VCaP (cell line): Measurements from ENCODE around the gene CRIM1.

Experiments used
- H3K27ac ChIP-seq: fragments of 450-650 bp; 2 replicates; pipeline ENCODE4 v1.5.1; 2017
- TF ChIP-seq, protein P1 (sequence below): fragments of 450-650 bp; conservative IDR thresholded peaks from 2 replicates; pipeline ENCODE4 v1.5.1; 2017; ENCODE audit warnings: mild to moderate bottlenecking, moderate library complexity

The CRIM1 gene

DNA sequence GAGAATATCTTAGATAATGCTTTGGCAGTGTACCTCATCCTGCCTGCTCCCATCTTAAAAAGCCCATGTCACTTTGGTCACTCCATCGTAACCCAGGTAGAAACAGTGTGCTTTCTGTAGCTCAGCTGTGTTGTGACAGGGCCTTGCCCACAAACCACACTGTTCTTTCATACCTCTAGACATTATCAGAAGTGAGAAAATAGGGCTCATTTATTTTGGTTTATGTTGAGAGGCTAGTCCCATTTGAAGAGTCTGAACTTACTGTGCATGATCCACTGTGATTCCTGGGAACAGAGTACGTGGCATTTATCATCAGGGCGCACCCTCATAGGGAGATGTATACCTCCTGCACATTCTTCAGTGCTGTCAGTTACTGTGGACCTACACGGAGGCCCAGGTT lies 172.7 kb downstream of the CRIM1 start:
- TF ChIP-seq, protein P1, sequence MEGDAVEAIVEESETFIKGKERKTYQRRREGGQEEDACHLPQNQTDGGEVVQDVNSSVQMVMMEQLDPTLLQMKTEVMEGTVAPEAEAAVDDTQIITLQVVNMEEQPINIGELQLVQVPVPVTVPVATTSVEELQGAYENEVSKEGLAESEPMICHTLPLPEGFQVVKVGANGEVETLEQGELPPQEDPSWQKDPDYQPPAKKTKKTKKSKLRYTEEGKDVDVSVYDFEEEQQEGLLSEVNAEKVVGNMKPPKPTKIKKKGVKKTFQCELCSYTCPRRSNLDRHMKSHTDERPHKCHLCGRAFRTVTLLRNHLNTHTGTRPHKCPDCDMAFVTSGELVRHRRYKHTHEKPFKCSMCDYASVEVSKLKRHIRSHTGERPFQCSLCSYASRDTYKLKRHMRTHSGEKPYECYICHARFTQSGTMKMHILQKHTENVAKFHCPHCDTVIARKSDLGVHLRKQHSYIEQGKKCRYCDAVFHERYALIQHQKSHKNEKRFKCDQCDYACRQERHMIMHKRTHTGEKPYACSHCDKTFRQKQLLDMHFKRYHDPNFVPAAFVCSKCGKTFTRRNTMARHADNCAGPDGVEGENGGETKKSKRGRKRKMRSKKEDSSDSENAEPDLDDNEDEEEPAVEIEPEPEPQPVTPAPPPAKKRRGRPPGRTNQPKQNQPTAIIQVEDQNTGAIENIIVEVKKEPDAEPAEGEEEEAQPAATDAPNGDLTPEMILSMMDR = no peak
- no peak overlapping the region for H3K27ac ChIP-seq

DNA sequence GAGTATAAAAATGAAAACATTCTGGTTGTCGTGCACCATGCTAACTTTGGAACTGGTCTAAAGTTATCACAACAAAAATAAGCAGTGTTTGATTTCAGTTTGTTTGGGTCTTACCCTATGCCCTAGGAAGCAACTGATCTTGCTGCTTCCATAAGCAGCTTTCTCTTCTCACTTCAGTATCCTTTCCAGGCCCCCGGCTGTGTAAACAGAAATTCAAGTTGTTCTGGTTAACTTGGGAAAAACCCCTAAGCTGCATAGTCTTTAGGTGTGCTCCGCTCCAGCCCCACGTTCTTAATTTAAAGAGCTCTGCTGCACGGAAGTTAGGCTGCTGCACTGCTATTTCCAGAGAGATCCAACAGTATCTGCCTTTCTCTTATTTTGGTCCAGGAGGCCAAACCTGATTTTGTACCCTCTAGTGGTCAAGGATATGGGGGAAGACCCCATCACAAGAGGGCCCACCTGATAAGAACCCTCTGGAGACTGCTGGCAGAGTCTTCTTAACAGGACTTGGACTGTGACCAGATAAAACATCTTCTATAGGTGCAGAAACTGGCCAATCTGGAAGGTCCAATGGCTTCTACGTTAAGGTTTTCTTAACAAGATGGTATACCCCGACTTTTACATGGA lies 173.3 kb downstream of the CRIM1 start:
- H3K27ac ChIP-seq = no peak overlapping the region

DNA sequence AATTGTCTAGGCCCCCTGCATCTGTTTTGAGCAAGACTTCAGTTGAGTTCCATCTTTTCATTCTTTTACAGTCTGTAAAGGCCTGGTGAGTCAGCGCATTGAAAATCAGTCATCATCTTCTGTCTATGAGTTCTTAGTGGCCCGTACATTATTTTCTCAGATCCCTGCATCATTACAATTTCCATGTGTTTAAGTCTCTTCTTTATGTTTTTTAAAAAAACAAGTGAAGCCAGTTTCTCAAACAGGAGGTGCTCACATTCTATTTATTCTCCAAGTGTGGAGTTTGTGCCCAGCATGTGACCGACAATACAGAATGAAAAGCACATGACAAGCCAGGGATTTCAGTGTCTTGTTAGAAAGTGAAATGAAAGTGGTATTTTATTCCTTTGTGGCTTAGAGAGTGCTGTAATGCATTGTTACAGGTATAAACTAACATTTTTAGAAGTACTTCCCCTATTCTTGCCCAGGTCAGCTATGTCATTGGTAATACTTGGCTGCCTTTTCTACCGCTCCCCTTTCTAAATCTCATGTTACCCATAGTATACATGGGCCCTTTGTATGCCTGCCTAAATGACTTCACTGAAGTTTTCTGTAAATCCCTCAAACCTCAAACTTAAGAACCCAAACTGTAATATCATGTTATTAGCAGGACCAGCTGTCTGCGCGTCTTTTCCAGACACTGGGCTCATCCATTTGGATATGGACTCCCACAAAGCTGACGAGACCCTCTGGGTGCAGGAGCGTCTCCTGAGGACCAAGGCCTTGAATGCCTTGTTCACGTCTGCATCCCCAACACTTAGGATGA lies 174.8 kb downstream of the CRIM1 start:
- TF ChIP-seq, protein P1 = no peak
- no peak overlapping the region for H3K27ac ChIP-seq

More for the DNA sequence above, 173.3 kb downstream of the CRIM1 start:
- TF ChIP-seq, protein P1 = no peak

DNA sequence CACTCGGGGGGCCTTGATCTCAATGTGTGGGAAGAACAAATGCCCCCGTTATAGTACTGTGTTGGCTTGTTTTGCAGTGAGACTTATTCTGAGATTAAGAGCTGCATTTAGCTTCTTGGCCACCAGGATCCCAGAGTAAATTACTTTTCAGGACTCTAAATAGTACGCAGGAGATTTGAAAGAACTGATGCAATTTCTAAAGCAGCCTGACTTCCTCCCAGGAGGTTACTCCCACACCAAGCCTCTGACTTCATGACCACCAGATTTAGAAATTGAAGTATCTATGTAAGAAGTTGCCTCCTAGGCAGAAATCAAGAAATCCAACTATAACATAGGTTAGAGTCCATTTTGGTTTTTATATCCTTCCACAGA lies 175.4 kb downstream of the CRIM1 start:
- TF ChIP-seq, protein P1 = no peak
- no peak overlapping the region for H3K27ac ChIP-seq

DNA sequence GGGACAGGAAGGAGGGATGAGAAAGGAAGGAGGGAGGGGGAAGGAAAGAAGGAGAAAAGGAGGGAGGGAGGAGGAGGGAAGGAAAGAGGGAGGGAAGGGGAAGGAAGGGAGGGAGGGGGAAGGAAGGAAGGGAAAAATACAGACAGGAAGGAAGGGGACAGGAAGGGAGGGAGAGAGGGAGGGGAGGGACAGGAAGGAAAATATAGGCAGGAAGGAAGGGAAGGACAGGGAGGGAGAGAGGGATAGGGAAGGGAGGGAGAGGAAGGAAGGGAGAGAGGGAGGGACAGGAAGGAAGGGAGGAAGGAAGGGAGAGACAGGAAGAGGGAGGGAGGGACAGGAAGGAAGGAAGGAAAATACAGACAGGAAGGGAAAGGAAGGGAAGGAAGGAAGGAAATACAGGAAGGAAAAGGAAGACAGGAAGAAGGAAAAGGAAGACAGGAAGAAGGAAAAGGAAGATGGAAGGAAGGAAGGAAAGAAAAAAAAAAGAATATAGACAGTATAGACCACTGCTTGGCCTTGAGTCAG lies 178.8 kb downstream of the CRIM1 start:
- no peak overlapping the region for H3K27ac ChIP-seq
- TF ChIP-seq, protein P1 = no peak

DNA sequence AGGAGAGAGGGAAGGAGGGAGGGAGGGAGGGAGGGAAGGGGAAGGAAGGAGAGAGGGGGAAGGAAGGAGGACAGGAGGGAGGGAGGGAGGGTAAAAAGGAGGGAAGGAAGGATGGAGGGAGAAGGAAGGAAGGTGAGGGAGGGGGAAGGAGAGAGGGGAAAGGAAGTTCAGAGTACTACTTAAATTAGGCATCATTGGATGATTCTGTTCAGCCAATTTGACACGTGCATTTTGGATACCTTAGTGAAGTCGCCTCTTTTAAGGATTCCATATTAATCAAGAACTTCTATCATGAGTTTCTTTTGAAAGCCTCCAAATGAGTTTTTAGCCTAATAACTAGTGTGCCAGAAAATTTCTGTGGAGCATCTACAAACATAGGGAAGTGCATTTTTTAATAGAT lies 179.5 kb downstream of the CRIM1 start:
- TF ChIP-seq, protein P1 = no peak
- no peak overlapping the region for H3K27ac ChIP-seq

DNA sequence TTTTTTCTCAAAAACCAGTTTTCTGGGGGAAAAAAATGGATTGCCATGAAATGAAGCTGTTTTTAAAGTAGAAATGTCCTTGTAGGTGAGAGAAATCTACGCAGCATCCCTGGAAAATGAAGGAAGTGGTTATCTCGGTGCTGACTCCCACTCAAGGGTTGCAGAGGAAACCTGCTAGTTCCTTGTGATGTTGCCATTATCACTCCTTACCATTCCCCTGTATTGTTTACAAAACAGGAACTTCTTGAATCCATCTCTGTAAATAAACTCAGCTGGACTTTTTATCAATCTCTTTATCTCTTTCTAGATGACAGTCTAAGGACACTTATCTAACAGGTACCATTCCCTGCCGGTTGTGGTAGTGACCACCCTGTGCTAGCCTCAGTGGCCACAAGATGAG lies 181.2 kb downstream of the CRIM1 start:
- H3K27ac ChIP-seq = no peak overlapping the region; the same call in 1 of the 2 replicates
- TF ChIP-seq, protein P1 = no peak
